Measurements from ENCODE around the gene FBXO3.
"Not testable (repeated sequence)": the region's sequence is repeated elsewhere in the genome, so short reads cannot be mapped to it uniquely, and the experiment has no call there.

The FBXO3 gene

DNA sequence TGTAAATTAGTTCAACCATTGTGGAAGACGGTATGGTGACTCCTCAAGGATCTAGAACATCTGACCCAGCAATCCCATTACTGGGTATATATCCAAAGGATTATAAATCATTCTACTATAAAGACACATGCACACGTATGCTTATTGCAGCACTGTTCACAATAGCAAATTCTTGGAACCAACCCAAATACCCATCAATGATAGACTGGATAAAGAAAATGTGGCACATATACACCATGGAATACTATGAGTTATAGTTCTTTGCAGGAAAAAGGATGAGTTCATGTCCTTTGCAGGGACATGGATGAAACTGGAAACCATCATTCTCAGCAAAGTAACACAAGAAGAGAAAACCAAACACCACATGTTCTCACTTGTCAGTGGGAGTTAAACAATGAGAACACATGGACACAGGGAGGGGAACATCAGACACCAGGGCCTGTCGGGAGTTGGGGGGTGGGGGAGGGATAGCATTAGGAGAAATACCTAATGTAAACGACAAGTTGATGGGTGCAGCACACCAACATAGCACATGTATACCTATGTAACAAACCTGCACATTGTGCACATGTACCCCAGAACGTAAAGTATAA is 45.2 kb downstream of the FBXO3 start:
- DNase-seq (ENCODE audit: low read depth) = not testable (repeated sequence)

DNA sequence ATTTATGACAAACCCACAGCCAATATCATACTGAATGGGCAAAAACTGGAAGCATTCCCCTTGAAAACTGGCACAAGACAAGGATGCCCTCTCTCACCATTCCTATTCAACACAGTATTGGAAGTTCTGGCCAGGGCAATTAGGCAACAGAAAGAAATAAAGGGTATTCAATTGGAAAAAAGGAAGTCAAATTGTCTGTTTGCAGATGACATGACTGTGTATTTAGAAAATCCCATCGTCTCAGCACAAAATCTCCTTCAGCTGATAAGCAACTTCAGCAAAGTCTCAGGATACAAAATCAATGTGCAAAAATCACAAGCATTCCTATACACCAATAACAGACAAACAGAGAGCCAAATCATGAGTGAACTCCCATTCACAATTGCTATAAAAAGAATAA is 46.8 kb downstream of the FBXO3 start:
- not testable (repeated sequence) for DNase-seq (ENCODE audit: low read depth)

DNA sequence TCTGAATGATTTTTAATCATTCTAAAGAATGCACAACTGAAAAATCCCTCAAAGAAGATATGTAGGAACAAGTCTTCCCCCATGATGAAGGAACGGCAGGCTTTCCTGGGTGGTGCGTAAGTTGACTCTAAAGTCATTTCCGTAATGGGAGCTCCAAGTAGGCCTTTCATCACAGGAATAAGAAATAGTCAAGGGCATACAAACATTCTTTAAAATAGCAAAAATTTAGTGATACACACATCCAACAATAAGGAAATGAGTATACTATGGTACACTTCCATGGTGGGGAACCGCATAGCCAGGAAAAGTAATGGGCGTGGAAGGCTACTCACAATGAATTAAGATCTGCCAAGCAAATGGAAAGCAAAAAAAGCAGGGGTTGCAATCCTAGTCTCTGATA is 48.8 kb downstream of the FBXO3 start:
- DNase-seq (ENCODE audit: low read depth) = no peak

DNA sequence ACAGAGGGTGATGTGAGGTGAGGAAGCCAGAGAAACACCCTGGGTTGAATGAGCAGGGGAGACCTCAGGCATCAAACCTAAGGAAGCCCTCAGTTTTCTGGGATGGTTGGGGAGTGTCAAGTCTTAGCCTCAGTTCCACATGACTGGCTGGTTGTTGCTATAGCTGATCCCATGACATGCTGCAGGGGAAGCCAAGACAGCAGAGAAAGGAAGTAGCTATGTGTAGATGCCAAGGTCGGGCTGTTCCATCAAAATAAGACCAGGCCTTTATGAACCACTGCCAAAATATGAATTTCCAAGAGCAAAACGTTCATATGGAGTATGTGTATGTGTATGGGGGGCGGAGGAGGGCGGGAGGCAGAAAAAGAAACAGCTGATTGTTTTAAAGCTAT is 49.7 kb downstream of the FBXO3 start:
- peak; percentile 68 for DNase-seq (ENCODE audit: low read depth)

DNA sequence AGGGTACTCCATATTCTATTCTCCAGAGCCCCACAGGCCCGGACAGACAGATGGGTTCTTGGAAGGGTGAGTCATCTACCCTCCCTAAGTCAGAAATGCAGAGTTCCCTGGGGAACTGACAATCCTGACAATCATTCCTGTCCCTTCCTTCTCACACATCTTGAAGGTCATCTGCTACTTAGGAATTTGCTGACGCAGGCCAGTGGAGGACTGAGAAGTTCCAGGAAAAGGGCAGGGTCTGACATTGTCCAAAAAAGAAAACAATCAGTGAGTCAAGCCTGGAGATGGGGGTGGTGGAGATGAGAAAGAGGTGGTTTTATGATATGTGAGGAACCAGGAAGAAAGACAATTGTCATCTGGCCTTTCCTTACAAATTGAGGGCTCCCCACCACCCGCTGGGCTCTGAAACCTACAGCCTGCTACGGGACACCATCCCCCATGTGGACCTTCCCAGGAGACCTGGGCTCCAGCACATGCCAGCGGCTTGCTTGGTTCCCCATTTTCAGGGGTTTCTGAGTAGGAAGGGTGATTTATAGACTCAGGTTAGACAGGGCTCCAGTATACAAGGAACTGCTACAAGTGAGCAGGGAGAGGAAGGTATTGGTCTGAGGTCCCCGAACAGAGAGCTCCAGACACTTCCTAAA is 51.0 kb downstream of the FBXO3 start:
- DNase-seq (ENCODE audit: low read depth) = peak; percentile 91

DNA sequence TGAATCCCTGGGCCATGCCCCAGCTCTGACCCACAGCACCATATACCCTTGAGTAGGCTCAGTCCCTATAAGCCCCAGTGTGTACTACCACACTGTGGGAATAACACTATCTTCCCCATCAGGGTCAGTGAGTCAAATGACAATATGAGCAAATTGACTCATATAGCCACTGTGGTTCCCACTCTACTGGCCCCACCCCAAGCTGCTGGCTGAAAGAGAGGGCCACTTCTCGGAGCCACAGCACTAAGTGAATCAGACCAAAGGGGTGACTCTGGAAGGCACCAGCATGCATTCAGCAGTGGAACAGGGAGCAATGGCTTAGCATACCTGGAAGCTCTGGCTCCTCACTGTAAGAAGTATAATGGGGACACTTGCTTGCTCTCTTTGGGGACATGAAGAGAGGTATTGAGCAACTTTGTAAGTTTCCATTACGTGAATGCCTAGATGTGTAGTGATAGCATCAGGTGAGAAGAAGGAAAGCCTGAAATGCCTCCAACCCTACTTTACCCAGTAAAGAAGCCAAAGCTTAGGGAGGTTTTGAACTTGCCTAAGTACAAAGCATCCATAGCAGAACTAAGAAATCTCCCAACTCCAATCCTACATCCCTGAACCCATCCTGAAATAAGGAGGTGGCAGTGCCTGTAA is 51.6 kb downstream of the FBXO3 start:
- peak; percentile 77 for DNase-seq (ENCODE audit: low read depth)

DNA sequence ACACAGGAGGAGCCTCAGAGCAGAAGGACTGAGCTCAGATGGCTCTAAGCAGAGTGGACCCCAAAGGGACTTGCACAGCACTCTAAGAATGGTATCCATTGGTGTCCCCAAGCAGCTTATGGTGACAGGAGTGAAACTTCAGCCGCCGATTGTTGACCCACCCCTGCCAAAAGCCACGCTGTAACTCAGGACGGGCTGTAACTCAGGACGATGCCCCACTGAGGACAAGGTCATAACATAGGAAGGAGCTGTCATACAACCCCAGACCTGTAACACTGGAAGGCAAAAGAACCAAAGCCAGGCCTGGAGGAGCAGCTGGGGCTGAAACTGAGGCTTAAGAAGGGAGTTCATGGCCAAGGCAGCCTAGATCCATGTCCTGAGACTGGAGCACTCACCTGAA is 52.3 kb downstream of the FBXO3 start:
- DNase-seq (ENCODE audit: low read depth) = no peak

DNA sequence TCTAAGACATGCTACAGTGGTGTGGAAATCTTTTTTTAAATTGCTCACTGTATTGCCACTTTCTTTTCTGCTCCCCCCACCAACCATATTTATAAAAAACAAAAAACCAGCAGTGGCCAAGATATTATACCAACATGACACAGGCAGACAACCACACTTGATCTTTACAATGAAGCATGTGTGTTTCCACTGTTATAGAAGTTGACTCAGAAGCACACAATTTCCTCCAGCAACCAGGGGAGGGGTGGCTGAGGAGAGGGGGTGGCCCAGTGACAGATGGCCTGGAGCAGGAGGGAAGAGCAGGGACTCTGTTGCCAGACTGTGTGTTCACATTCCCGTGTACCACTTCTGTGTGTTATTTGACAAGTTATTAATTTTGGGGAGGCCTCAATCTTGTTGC is 52.9 kb downstream of the FBXO3 start:
- DNase-seq (ENCODE audit: low read depth) = no peak

DNA sequence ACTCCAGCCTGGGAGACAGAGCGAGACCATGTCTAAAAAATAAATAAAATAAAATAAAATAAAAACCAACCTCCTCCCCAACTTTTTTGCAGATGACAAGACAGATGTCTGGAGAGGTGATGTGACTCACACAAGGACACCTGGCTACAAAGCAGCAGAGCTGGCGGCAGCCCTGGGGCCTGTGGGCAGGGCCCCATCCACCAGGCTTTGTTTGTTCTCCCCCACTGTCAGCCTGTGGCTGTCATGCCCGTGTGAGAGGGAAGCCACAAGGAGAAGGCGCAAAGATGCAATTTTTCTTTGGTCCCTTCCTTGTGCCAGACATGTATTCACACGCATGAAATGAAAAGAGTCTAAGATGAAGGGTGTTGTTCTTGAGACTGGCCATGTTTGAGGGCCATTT is 54.7 kb downstream of the FBXO3 start:
- DNase-seq (ENCODE audit: low read depth) = no peak

DNA sequence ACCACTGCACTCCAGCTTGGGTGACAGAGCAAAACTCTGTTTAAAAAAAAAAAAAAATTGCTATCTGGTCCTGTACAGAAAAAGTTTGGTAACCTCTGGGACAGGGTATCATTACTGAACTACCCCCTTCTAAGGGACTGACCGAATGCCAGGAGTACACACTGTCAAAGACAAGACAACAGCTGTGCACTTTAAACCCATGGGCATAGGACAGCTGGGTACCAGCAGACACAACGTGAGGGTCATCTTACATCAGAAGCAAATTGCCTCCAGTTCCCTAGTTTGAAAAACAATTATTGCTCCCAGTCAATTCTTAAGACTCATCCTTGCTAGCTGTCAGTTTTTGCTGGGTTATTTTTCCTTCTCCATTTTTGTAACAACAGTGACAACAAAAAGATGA is 55.9 kb downstream of the FBXO3 start:
- no peak for DNase-seq (ENCODE audit: low read depth)

DNA sequence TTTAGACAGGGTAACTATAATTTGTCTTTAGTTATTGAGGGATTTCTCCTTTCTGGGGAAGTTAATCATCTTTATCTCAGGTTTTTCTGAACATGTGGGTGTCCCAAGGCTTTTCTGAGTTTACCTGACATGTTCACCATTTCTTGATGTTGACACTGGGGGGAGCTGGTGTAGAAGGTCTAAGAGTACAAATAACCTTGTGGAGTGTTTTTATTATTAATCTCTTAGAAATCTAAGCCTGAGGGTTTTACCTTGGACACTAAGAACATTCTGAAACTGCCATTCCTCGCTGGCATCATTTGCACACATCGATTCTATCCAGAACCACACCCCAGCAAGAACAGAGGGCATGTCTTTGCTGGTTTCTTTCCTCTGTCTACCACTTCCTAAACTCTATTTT is 58.1 kb downstream of the FBXO3 start:
- DNase-seq (ENCODE audit: low read depth) = no peak

DNA sequence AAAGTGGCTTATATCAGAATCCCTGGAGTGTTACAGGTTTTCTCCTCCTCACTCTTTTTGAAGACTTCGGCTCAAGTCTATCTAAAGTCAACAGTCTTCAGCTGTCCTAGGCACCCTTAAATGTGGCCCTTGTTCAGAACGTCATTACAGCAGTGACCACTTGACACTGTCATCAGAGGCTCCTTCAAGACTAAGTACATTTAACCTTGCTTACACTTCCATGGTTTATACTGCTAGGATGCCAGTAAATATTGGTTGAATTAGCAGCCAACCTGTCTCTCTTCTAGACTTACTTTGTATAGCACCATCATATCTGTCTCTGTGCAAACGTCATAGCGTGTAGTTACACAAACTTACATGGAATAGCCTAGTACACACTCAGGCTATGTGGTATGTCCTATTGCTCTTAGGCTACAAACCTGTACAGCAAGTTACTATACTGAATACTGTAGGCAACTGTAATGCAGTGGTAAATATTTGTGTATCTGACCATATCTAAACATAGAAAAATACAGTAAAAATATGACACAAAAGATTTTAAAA is 60.4 kb downstream of the FBXO3 start:
- DNase-seq (ENCODE audit: low read depth) = no peak

DNA sequence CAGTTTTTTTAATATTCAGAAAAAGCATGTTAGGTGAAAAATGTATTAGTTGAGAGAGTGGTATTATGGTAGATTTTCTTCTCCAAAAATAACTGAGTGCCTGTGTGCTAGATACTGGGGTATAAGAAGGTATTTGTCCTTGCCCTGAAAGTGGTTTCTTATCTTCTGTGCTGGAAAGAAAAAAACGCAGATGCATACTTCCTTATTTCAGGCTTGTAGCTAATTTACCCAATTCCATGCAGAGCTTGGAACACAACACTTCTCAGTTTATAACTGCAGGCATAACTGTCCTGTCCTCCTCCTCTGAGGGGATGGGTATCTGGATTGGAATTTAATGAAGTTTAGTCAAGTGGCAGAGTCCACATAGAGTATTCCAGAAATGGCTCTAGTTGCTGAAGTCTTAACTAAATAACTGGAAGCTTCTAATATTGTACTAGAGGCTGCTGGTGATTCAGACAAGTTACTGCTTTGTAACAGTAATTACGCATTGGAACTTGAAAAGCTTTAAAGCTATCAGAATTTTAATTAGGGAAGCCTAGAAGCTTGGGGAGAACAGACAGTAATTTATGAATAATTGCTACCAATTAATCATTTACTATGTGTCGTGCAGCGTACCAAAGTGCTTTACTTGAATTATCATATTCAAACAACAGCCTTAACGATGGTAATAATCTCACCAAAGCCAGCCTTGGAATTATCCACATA is 61.0 kb downstream of the FBXO3 start:
- no peak for DNase-seq (ENCODE audit: low read depth)

DNA sequence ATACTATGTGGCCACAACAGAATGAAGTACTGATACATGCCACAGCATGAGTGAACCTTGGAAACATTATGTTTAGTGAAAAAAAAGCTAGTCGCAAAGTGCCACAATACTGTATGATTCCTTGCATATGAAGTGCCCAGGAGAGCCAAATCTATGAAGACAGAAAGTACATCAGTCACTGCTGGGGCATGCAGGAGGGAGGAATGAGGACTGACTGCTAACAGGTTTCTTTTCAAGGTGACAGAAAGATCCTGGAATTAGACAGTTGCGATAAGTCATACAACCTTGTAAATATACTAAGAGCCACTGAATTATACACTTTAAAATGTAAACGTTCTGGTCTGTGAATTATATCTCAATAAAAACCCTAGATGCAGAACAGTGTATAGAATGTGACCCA is 61.9 kb downstream of the FBXO3 start:
- DNase-seq (ENCODE audit: low read depth) = no peak

DNA sequence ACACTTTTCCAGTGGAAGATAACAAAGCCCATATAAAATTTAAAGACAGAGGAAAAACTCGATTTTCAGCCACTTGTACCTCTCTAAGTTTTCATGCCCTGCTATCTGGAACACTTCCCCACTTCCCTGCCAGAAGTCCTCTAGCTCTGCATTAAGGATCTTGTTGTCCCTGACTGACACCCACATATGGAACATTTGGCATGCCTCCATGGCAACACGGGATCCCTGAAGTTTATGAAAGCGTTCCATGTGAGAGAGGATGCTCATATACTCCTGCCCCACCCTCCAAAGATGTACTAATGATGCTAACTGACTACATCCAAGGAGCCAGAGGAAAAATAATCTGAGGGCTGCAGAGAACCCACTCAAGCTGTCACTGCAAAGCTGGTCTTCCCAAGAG is 64.9 kb downstream of the FBXO3 start:
- DNase-seq (ENCODE audit: low read depth) = no peak

DNA sequence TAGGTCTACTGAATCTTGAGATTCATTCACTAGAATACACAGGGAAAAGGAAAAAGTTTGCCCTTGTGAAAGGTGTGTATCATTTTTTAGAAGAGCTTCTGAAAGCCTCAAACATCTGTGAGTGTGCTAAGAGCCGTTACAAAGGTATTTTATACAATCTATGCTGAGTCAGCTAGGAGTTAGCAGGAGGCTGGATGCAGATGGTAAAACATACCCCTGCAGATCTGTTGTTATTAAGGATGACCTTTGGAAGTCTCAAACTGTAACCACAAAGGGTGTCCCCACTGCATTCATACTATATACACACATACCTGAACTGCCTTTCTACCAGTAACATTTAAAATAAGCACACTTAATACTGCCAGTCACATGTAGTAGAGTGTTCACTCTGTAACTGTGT is 65.3 kb downstream of the FBXO3 start:
- DNase-seq (ENCODE audit: low read depth) = no peak

DNA sequence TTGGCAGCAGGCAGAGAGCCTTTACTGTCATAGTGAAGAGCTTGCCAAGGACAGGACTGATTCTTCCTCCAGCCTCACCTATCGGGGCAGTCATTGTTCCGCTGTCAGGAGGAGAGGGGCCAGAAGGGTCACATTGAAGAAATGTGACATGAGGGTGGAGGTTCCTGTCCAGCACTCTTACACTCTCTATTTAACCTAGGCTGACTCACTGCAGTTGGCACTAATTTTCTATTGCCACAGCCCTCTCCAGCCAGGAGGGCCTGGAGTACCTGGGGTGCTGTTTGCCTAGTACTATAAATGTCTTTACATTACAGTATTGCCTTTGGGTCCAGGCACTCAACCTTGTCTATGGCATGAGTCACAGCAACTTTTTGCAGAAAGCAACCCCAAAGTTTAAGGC is 66.5 kb downstream of the FBXO3 start:
- not testable (repeated sequence) for DNase-seq (ENCODE audit: low read depth)

DNA sequence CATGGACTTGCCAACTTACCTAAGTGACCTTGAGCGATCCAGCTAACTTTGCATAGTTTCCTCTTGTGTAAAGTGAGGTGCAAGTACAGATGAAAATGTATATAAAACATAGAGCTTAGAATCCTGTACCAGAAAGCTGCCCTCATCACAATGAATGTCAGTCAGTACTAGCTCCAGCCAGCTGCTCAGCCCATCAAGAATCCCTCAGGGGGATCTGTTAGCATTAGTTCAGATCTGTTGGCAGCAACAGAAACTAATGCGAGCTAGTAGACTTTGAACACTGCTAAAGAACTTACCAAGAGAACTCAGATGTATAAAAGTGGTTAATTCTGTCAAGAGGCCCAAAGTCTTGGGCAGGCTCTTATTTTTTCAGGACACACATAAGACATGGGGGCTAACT is 67.4 kb downstream of the FBXO3 start:
- no peak for DNase-seq (ENCODE audit: low read depth)

DNA sequence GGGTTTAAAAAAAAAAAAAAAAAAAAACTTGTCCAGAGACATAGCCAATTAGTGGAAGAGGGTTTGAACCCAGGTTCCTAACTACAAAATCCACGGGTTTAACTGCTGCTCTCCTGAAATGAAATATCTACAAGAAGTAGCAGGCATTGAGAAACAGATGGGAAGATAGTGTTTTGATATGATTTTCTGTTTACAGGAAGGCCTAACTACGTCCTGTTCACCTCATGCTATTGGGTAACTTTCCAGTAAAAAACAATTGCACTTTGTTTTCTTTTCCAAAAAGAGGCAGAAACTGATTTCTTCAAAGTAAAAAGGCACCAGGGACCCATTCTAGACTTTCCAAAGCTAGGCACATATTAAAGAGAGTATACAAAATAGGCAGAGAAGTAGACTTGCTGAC is 67.8 kb downstream of the FBXO3 start:
- no peak for DNase-seq (ENCODE audit: low read depth)

DNA sequence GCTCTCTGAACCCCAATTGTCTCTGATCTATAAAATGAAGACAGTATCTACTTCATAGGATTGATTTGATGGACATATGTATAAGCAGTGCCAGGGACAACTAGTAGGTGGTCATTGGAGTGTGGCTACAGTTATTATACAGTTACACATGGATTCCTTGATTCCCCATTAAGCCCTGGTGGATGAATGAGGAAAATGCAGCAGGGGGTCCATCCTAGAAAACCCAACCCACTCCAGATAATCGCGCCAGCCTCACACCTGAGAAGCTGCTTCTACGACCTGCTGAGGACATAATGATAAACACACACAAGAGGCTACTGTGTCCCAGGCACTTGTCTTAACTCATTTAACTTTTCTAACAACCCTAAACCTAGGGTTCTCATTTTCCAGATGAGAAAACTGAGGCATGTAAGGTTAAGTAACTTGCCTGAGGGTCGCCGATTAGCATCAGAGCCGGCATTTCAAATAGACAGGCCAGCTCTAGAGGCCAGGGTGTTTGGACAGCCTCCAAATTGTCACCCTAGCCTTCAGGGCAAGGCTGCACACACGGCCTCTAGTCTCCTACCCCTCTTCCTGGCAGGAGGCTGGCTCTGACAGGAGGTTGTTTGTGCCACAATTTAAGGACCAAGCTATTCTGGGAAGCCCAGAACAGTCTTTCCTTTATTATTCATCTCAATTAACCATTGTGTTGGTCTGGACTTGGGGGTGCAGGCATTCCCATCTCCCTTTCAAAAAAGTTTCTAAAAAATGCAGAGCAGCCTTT is 69.9 kb downstream of the FBXO3 start:
- DNase-seq (ENCODE audit: low read depth) = no peak

DNA sequence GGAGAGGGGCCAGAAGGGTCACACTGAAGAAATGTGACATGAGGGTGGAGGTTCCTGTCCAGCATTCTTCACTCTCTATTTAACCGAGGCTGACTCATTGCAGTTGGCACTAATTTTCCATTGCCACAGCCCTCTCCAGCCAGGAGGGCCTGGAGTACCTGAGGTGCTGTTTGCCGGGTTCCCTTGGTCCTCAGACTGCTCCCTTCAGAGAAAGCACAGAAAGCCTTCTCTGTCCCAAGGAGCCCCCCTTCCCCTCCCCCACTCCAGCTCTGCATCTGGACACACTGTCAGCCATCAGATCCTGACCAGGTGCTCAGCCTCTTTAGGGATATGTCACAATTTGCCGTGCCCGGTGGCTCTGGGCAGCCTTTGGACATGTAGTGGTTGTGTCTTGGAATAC is 70.5 kb downstream of the FBXO3 start:
- no peak for DNase-seq (ENCODE audit: low read depth)

DNA sequence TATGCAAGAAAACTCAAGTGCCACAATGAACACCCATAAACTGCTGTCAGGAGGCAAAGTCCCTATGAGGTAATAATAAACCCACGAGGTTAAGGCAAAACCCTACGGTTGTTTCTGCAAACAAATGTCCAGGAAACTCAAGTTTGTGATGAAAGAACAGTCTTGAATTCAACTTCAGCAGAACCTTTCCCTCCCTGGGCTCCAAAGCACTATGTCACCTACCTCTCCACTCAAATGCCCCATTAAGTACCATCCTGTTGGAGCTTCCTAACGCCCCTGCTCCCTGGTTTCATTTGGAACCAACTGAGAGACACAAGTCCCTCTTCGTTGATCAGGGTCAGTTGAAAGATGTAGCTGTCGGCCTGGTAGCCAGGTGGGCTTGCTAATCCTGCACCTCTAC is 71.1 kb downstream of the FBXO3 start:
- no peak for DNase-seq (ENCODE audit: low read depth)
